NT2/D1 (cell line): ENCODE results near the gene SAT1.

Source experiments
- SUZ12 ChIP-seq: IDR thresholded peaks from 2 replicates; pipeline ENCODE4 v1.6.1; 2011; ENCODE audit not compliant: insufficient read length, insufficient read depth; ENCODE audit errors: extremely low read depth
- ZNF274 ChIP-seq: IDR thresholded peaks from 2 replicates; pipeline ENCODE4 v1.6.1; 2011; ENCODE audit warnings: mild to moderate bottlenecking, low read depth, low read length

DNA sequence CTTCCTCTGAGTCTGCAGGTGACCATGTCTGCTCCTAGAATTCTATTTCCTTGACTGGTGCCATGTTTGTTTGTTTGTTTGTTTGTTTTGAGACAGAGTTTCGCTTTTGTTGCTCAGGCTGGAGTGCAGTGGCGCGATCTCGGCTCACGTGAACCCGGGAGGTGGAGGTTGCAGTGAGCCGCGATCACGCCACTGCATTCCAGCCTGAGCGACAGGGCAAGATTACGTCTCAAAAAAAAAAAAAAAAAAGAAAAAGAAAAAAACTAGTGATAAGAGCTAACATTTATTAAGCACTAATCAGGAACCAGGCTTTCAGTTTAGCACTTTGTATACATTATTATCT lies 7.2 kb downstream of the SAT1 start:
- TF ChIP-seq ZNF274 (no peak), SUZ12 (no peak)
